ENCODE measurements around the gene ZNF384.

DNA sequence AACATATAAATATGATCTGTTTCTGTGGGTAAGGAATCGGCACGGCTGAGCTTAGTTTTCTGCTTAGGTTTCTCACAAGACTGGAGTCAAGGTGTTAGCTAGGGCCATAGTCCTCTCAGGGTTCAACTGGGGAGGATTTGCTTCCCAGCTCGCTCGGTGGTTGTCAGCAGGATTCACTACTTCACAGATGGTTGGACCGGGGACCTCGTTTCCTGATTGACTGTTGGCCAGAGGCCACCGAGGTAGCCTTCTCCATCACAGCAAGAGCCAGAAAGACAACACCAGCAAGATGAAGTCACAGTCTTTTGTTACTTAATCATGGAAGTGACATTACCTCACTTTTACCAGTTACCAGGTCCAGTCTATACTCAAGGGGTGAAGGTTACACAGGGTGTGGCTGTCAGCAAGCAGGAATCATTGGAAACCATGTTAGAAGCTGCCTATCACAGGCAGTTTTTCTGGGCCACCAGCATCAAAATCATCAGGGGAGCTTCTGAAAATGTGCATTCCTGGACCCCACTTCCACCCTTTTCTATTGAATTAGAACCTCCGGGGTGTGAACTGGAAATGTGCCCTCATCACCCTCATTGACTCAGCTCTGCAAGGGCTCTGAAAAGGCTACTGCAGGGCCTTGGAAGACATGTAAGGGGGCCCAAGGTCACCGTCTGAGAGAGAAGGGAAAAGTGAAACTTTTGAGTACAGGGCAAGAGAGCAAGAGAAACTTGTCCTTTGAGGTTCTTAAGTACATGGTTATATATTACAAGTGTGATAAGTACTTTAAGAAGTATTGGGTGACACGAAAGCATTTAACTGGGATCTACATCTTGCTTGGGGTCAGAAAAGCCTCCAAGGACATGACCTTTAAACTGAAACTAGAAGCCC is 45.6 kb upstream of the ZNF384 start:
- TF ChIP-seq ZBTB21 (CRISPR knock-in tag; IDR thresholded peaks at IDR 0.05; ENCODE audit: borderline replicate concordance) = no peak
- TF ChIP-seq, protein P1, sequence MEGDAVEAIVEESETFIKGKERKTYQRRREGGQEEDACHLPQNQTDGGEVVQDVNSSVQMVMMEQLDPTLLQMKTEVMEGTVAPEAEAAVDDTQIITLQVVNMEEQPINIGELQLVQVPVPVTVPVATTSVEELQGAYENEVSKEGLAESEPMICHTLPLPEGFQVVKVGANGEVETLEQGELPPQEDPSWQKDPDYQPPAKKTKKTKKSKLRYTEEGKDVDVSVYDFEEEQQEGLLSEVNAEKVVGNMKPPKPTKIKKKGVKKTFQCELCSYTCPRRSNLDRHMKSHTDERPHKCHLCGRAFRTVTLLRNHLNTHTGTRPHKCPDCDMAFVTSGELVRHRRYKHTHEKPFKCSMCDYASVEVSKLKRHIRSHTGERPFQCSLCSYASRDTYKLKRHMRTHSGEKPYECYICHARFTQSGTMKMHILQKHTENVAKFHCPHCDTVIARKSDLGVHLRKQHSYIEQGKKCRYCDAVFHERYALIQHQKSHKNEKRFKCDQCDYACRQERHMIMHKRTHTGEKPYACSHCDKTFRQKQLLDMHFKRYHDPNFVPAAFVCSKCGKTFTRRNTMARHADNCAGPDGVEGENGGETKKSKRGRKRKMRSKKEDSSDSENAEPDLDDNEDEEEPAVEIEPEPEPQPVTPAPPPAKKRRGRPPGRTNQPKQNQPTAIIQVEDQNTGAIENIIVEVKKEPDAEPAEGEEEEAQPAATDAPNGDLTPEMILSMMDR (IDR thresholded peaks at IDR 0.05) = no peak
- no peak for TF ChIP-seq USF1 (CRISPR knock-in tag; IDR thresholded peaks at IDR 0.05)
- no peak for TF ChIP-seq ZNF121 (CRISPR knock-in tag; IDR thresholded peaks at IDR 0.05)
- no peak for TF ChIP-seq NR2C2 (CRISPR knock-in tag; IDR thresholded peaks at IDR 0.05)
- TF ChIP-seq, protein P2, sequence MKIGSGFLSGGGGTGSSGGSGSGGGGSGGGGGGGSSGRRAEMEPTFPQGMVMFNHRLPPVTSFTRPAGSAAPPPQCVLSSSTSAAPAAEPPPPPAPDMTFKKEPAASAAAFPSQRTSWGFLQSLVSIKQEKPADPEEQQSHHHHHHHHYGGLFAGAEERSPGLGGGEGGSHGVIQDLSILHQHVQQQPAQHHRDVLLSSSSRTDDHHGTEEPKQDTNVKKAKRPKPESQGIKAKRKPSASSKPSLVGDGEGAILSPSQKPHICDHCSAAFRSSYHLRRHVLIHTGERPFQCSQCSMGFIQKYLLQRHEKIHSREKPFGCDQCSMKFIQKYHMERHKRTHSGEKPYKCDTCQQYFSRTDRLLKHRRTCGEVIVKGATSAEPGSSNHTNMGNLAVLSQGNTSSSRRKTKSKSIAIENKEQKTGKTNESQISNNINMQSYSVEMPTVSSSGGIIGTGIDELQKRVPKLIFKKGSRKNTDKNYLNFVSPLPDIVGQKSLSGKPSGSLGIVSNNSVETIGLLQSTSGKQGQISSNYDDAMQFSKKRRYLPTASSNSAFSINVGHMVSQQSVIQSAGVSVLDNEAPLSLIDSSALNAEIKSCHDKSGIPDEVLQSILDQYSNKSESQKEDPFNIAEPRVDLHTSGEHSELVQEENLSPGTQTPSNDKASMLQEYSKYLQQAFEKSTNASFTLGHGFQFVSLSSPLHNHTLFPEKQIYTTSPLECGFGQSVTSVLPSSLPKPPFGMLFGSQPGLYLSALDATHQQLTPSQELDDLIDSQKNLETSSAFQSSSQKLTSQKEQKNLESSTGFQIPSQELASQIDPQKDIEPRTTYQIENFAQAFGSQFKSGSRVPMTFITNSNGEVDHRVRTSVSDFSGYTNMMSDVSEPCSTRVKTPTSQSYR (CRISPR knock-in tag; IDR thresholded peaks at IDR 0.05) = no peak
- TF ChIP-seq FOXK1 (CRISPR knock-in tag; IDR thresholded peaks at IDR 0.05) = no peak
- TF ChIP-seq PRRX2 (CRISPR knock-in tag; IDR thresholded peaks at IDR 0.05) = no peak
- no peak for TF ChIP-seq GRHL2 (CRISPR knock-in tag; IDR thresholded peaks at IDR 0.05; ENCODE audit: insufficient replicate concordance, severe bottlenecking)
- no peak for TF ChIP-seq ZNF425 (CRISPR knock-in tag; conservative IDR thresholded peaks at IDR 0.05)
